Heart right ventricle (tissue), 16 donors: ENCODE data around the gene PAPSS2. TPM values are rescaled to one million over a fixed set of nuclear protein-coding genes. Genes with fewer than 3 reads are reported as not detected.

Experiments
- ATAC-seq, 8 donors: fragments of 200-7000 bp; cut with Tn5 transposase; one replicate each; pipeline ENCODE4 v1.9.1; 2020; ENCODE audit warnings: mild to moderate bottlenecking in 8 of 8, moderate library complexity in 8 of 8, moderate number of reproducible peaks in 1 of 8
- DNase-seq, 2 donors: peaks; one replicate each; pipeline ENCODE4 v3.0.0-alpha.2; 2020
- H3K27ac ChIP-seq, 10 donors: fragments of 200-600 bp; sonication (generic) in 2 of 10; one replicate each; pipeline versions ENCODE4 v1.5.0 to v1.8.0; 2020 to 2022; ENCODE audit warnings: mild to moderate bottlenecking in 3 of 10
- H3K27me3 ChIP-seq, 7 donors: fragments of 200-600 bp; one replicate each; pipeline ENCODE4 v1.8.0; 2021 to 2022; ENCODE audit warnings: mild to moderate bottlenecking in 2 of 7
- H3K36me3 ChIP-seq, 9 donors: fragments of 200-600 bp; sonication (generic) in 1 of 9; one replicate each; pipeline versions ENCODE4 v1.5.0 to v1.8.0; 2020 to 2022; ENCODE audit warnings: mild to moderate bottlenecking in 2 of 9
- H3K4me1 ChIP-seq, 9 donors: fragments of 200-600 bp; sonication (generic) in 1 of 9; one replicate each; pipeline versions ENCODE4 v1.5.0 to v1.8.0; 2020 to 2022; ENCODE audit warnings: mild to moderate bottlenecking in 4 of 9
- H3K4me3 ChIP-seq, 10 donors: fragments of 200-600 bp; sonication (generic) in 2 of 10; one replicate each; pipeline versions ENCODE4 v1.5.0 to v1.8.0; 2020 to 2022; ENCODE audit warnings: mild to moderate bottlenecking in 7 of 10, moderate library complexity in 2 of 10
- H3K9me3 ChIP-seq, 11 donors: fragments of 200-600 bp in 10 of 11; sonication (generic) in 2 of 11; one replicate each; pipeline versions ENCODE4 v1.5.0 to v1.8.0; 2013 to 2022; ENCODE audit warnings: mild to moderate bottlenecking in 2 of 11, control low read depth in 1 of 11, moderate library complexity in 1 of 11
- CTCF ChIP-seq, 9 donors: fragments of 200-600 bp; sonication (generic) in 2 of 9; IDR thresholded peaks; one replicate each; pipeline versions ENCODE4 v1.5.0 to v1.8.0; 2021 to 2022; ENCODE audit warnings: antibody characterized with exemption in 9 of 9, mild to moderate bottlenecking in 5 of 9, moderate library complexity in 1 of 9
- WGBS, 2 donors: extraction: QIAGEN DNeasy Blood & Tissue Kit; methylation state at CpG; one replicate each; pipeline ENCODE4 v1.1.7; 2013; ENCODE audit warnings: inconsistent platforms in 1 of 2; 5-methylcytosine and 5-hydroxymethylcytosine counted together
- intact Hi-C, 10 donors: fragments of 100-400 bp; cut with DNase I; formaldehyde crosslinking; loops; one replicate each; pipeline versions ENCODE4 v1.11.1 to v1.14.2; 2022
- polyA plus RNA-seq, 2 donors: library from polyadenylated mRNA; stranded (reverse); fragments of 200-250 nt; gene quantifications; one replicate each; pipeline ENCODE4 v1.2.3, GENCODE V29; 2013
- total RNA-seq, 10 donors: library from RNA; stranded (reverse); fragmentation: NEBNext Ultra II Directional in 3 of 10; extraction: Animal tissue kit (Norgen Biotek cat#: 25700) in 3 of 10; gene quantifications; one replicate each; pipeline versions ENCODE4 v1.2.1 to v1.2.4, GENCODE V29; 2021 to 2023
- donor health status: Arrhythmogenic right ventricular cardiomyopathy.
- donor health status: ischemic (EF 13 %, LVEDD 7.1; RV severe dilation, severe dysfunction).
- donor health status: healthy with polysubstance abuse.
- donor health status: DM: no; HTN: yes; CAD: no.
- donor health status: DM: no; HTN: no; CAD: no.
- donor health status: ischemic (EF 25% LVEDD 6.9; RV normal size, moderate dysfunction).
- donor health status: ischemic (EF 25% LVEDD 5.7; RV mildly dilated, moderate dysfunction).
- donor health status: healthy.
- donor health status: DM: yes; HTN: yes; CAD: no.
- donor health status: Ischemic cardiomyopathy.
- donor health status: ischemic (EF 35%, LVEDD 5.7; RV mildly dilated, moderate dysfunction).
- donor health status: nonischemic (EF 11% LVEDD 7.7; RV severe dilation, severe dysfunction).
- donor health status: DM: yes; HTN: yes; CAD: no.
- donor health status: PGD.
- donor health status: ischemic (EF 29% LVEDD 5.4; RV normal size, mild dysfunction).
- donor health status: nonischemic (EF 23%, LVEDD 6.1; RV moderate dilation, normal function).

The PAPSS2 gene
- total and polyA plus RNA-seq, 12 donors, result 3.3 to 10.9 (median 6.2) TPM

DNA sequence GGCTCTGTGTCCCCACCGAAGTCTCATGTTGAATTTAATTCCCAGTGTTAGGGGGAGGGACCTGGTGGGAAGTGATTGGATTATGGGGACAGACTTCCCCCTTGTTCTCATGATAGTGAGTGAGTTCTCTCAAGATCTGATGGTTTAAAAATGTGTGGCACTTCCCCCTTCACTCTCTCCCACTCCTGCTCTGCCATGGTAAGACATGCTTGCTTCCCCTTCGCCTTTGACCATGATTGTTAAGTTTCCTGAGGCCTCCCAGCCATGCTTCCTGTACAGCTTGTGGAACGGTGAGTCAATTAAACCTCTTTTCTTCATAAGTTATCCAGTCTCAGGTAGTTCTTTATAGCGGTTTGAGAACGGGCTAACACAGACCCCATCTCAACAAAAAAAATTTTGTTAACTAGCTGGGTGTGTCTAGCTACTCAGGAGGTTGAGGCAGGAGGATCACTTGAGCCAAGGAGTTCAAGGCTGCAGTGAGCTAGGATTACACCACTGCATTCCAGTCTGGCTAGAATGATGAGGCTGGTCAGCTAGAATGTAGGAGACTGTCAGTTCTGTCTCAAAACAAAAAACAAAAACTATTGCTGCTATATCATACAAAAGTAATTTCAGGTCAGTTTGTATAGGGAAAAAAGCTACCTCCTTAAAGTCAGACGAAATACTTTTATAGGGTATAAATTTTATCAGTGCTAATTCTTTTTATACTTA lies 100.7 kb downstream of the PAPSS2 start:
- Histone ChIP-seq H3K36me3 (peaks cover 0 to 70% (median 7%) of the 10 kb centered on the region in 9 donors), H3K9me3 (no peaks in the 10 kb centered on the region), H3K4me1 (peaks cover 0 to 22% (median 4%) of the 10 kb centered on the region in 9 donors), H3K4me3 (no peak overlapping the region), H3K27me3 (no peaks in the 10 kb centered on the region), H3K27ac (peak overlapping the region in 1 of 10 donors; percentile 13)
- ATAC-seq, result no peak
- DNase-seq, result no peak
- TF ChIP-seq CTCF (IDR thresholded peaks at IDR 0.05), result no peak
- intact Hi-C loops, result no loop called here
- WGBS, 2 donors, result 74 to 79% methylated on average over 6 of the region's 6 CpGs

- intact Hi-C loops, result no loop called here
- TF ChIP-seq CTCF (IDR thresholded peaks at IDR 0.05), result no peak
- WGBS, 2 donors, result 89 to 93% methylated on average over 4 of the region's 4 CpGs
- Histone ChIP-seq H3K36me3 (peaks cover 0 to 70% (median 7%) of the 10 kb centered on the region in 9 donors), H3K4me3 (no peak overlapping the region), H3K9me3 (no peaks in the 10 kb centered on the region), H3K27ac (peak overlapping the region in 1 of 10 donors; percentile 15), H3K27me3 (no peaks in the 10 kb centered on the region), H3K4me1 (peaks cover 0 to 22% (median 4%) of the 10 kb centered on the region in 9 donors)
- DNase-seq (no peak), ATAC-seq (no peak)
These were observed 101.5 kb downstream of the PAPSS2 start for GRCh38 chr10:87761153-87761552.

GRCh38 chr10:87761892-87762291 lies 102.2 kb downstream of the PAPSS2 start:
- intact Hi-C loops, result no loop called here
- ATAC-seq (peak in 2 of 8 donors; percentile 21 to 70), DNase-seq (no peak)
- Histone ChIP-seq H3K27ac (no peak overlapping the region), H3K9me3 (no peaks in the 10 kb centered on the region), H3K4me3 (no peak overlapping the region), H3K4me1 (peaks cover 0 to 22% (median 4%) of the 10 kb centered on the region in 9 donors), H3K36me3 (peaks cover 0 to 70% (median 7%) of the 10 kb centered on the region in 9 donors), H3K27me3 (no peaks in the 10 kb centered on the region)
- WGBS, 2 donors, result 79 to 91% methylated on average over 2 of the region's 2 CpGs
- no peak for TF ChIP-seq CTCF (IDR thresholded peaks at IDR 0.05)

DNA sequence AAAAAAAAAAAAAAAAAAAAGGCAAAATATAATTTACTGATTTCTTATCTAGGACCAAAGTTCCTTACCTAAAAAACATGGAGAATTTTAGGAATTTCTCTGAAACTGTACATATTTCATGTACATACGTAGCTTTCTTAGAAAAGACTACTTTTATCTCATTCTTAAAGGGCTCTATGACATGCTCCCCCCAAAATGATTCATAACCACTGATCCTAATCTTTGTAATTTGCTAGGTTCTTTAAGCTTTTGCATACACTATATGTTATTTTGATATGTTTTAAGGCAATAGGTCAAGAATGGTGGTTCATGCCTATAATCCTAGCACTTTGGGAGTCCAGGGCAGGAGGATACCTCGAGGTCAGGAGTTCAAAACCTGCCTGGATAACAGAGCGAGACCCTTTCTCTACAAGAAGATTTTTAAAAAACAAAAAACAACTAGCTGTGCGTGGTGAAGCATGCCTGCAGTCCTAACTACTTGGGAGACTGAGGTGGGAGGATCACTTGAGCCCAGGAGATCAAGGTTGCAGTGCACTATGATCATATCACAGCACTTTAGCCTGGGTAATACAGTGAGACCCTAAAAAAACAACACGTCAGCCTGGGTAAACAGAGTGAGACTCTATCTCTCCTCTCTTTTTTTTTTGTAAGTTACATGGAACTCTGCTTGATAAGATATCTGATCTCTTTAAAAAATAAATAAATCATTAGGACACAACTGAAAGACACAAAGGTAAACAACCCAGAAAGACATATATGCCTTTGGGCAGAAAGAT lies 103.6 kb downstream of the PAPSS2 start:
- H3K36me3 ChIP-seq, result peaks cover 0 to 71% (median 13%) of the 10 kb centered on the region in 9 donors
- no peak overlapping the region for H3K4me3 ChIP-seq
- peaks cover 0 to 22% (median 0%) of the 10 kb centered on the region in 9 donors for H3K4me1 ChIP-seq
- no peaks in the 10 kb centered on the region for H3K9me3 ChIP-seq
- no peaks in the 10 kb centered on the region for H3K27me3 ChIP-seq
- WGBS, 2 donors, result 91 to 93% methylated on average over 5 of the region's 5 CpGs
- DNase-seq (no peak), ATAC-seq (no peak)
- TF ChIP-seq CTCF (IDR thresholded peaks at IDR 0.05), result no peak
- intact Hi-C loops, result no loop called here
- no peak overlapping the region for H3K27ac ChIP-seq
